ENCODE results near the gene LCN12.

LCN12 gene

DNA sequence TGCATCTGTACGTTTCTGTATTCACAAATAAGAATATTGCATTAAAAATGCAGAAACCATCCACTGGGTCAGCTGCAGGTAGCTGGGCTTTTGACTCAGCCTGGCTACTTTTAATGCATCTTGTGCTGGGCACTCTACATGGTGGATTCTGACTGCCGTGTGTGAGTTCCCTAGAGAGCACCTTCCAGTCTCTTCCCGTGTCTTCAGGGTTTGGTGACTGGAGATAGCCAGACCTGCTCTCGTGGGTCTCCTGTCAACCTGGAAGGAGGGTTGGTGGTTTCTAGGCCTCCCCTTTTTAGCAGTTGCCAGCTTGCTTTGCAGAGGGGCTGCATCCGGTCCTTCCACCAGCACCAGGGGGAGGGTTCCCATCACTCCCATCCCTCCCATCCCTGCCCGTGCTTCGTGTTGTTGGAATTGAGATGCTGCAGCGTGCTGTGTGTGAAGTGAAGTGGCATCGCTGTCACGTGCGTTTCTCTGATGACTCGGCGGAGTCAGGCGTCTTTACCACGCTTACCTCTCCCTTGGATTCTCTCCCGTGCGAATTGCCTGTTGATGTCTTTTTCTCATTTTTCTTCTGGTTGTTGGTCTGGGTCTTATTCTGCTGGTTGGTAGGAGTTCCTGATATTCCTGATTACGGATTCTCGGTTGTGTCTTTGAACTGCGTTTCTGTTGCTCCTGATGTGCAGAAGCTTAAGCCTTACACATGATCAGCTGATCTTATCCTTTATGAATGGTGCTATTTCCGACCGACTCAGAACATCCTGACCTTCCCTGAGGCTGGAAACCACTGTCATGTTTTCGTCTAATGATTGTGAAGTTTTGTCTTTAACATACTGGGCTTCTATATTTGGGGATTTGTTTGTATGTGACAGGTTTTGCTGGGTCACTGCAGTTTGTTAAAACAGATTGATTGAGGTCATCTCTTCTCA is 24.5 kb upstream of the LCN12 start:
- DNase-seq (ENCODE audit: low spot score): no peak

DNA sequence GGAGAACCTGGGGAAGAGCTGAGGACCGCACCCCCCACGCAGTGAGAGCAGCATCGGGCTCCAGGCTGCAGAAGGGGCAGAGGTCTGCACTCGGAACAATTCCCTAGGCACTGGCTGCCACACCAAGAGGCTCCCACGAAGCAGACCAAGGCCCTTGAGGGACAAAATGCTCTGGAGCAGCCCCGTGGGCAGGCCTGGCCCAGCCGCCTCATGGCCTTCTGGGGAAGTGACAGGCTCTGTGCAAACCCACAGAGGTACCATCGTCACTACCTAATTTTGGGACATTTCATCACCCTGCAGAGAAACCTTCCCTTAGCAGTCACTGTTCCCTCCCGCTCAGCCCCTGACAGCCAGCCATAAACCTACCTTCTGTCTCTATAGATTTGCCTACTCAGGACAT is 23.5 kb upstream of the LCN12 start:
- DNase-seq (ENCODE audit: low spot score): no peak

DNA sequence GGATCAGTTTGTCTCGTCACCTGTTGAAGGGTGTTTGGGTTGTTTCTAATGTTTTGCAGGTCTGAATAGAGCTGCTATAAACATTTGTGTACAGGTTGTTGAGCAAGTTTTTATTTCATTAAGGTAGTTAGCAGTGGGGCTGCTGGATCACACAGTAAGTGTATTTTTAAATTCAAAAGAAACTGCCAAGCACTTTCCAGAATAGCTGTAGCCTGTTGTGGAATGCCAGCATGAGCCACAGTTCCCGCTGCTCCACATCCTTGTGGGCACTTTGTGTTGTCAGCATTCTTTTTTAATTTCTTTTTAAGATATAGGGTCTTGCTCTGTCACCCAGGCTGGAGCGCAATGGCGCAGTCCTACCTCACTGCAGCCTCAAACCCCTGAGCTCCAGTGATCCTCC is 22.1 kb upstream of the LCN12 start:
- DNase-seq (ENCODE audit: low spot score): no peak

DNA sequence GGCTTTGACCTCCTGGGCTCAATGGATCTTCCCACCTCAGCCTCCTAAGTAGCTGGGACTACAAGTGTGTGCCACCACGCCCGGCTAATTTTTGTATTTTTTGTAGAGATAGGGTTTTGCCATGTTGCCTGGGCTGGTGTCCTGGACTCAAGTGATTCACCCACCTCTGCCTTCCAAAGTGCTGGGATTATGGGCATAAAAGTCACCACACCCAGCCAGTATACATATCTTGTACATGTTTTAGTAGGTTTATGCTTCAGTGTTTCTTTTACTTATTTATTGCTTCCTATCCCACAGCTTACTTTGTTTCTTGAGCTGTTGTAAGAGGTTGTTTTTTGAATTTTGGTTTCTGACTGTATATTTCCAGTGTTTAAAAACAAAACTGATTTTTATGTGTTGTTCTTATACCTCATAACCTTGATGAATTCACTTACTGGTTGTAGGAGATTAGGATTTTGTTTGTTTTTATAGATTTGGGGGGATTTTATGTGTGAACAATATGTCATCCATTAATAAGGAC is 20.4 kb upstream of the LCN12 start:
- no peak for DNase-seq (ENCODE audit: low spot score)

DNA sequence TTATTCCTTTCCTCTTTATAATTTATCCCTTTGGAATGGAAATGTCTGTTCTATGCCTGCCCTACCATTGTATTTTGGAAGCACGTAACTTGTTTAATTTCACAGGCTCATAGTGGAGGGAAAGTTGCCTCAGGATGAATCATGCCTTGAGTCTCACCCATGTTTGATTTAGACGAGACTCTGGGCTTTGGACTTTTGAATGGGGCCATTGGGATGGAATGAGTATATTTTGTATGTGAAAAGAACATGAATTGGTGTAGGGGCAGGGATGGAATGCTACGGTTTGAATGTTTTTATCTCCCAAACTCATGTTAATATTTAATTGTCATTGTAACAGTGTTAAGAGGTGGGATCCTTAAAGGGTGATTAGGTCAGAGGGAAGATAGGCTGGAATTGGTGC is 17.8 kb upstream of the LCN12 start:
- DNase-seq (ENCODE audit: low spot score): no peak

DNA sequence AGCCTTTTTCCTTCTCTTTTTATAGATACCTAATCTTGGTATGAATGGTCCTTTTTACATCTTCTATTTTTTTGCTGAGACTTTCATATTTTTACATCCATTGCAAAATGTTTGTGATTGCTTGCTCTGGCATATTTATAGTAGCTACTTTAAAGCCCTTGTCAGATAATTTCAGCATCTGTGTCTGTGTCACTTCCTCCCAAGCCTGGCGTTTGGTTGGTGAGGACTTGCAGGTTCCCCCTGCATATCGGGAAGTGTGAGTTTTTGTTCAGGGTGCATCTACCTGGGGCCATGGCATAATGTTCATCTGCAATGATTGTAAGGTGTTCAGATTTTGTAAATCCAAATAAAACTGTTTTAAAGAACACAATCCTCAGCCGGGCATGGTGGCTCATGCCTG is 16.4 kb upstream of the LCN12 start:
- no peak for DNase-seq (ENCODE audit: low spot score)

DNA sequence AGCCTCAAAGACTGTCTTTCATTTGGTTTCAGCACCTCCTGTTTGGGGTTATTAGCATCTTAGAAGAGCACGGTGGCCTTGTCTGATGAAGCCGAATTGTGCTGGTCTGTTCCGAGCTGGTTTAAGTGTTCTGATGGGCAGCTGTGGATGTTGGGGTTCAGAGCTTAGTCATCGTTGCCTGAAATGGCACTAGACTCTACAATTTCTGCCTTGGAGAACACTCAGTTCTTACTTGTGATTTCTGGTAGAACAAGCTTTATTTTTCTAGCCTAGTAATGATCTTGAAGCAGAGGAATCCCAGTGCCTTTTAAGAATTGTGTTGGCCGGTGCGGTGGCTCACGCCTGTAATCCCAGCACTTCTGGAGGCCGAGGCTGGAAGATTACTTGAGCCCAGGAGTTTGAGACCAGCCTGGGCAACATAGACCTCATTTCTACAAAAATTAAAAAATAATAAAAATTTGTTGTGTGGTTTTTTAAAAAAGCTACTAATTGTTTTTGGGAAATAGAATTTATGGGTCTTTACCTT is 15.4 kb upstream of the LCN12 start:
- DNase-seq (ENCODE audit: low spot score): no peak

DNA sequence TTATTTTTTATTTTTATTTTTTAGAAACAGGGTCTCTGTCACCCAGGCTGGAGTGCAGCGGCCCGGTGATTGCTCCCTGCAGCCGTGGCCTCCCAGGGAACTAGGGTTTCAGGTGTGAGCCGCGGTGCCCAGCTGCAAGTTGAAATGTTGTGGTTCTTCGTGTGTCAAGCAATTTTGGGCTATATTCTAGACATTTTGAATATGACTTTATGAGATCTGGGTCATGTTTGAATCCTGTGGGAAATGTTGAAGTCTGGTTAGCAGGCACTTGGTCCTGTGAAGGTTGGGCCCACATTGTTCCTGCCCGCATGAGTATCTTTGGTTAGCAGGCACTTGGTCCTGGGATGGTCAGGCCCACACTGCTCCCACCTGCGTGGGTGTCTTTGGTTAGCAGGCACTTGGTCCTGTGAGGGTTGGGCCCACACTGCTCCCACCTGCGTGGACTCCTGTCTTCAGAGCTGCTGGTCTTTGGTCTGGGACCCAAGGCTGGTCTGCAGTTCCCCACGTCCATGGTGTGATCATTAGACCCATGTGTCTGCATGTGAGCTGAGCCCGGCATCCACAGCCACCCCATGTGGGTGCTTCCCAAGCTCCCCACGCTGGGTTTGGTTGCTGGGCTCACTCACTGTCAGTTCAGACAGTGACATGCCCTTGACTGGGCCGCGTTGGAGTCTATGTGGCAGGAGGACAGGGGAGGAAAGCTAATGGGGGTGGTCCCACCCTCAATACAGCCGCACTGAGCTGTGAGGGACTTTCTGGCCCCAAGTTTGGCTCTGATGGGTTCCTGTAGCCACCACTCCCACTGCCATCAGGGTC is 14.7 kb upstream of the LCN12 start:
- no peak for DNase-seq (ENCODE audit: low spot score)

DNA sequence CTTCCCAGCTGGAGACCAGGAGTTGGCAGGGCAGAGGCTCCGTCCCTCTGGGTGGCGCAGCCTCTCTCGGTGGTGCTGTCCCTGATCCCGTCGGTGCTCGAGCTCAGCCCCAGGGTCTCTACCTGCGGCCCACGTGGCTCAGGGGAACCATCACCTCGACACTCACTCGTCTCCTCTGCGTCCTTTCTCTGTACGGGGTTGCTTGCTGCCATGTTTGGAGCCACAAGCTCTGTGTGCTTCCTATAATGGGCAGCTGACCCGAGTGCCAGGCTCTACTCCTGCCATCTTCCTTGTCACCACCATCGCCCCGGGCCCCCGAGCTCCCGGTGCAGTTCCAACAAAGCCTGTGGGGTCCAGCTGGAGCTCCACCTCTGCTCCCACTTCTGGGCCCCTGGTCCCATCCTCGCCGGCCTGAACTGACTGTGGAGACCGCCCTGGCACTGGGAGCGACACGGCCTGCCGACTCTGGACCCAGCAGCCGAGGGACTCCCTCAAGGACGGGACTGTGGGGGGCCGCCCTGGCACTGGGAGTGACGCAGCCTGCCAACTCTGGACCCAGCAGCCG is 12.6 kb upstream of the LCN12 start:
- DNase-seq (ENCODE audit: low spot score): no peak

DNA sequence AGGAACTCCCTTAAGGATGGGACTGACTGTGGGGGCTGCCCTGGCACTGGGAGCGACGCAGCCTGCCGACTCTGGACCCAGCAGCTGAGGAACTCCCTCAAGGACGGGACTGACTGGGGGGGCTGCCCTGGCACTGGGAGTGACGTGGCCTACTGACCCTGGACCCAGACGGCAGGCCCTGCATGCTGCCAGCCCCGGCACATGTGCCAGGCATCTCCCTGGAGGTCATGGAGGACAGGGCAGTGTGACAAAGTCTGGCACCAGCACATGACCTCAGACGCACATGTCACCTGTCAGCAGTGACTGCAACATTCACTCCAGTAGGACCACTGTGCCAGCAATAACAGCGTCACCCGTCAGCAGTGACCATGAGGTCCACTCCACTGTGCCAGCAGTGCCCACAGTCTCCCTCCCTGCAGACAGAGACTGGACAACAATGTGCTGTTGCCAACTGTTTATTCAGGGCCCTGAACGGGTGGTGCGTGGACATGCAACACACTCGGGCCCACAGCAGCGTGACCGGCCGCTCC is 12.0 kb upstream of the LCN12 start:
- no peak for DNase-seq (ENCODE audit: low spot score)

DNA sequence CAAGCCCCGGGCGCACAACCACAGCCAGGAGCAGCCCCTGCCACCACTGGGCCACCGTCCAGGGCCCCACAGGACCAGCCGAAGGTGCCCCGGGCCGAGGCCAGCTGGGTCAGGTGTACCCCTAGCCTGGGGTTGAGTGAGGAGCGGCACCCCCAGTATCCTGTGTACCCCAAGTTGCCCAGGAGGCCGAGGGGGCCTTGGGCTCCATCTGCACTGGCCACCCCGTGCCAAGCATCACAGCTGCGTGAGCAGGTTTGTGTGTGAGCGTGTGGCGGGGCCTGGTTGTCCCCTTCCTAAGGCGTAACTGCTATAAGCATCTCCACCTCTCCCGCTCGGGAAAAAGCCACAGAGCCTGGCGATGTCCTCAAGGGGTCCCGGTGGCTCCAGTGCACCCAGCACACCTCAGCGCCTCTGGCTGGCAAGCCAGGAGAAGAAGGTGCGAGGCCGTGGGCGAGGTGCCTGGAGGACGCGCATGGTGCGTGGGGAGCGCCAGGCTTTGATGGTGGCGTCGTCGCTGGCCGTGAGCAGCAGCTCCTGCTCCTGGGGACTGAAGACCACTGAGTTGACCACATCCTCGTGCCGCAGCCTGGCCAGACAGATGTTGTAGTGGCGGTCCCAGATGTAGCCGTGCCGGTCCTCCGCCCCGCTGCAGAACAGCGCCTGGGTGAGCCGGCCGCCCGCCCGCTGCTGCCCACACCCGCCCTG is 11.4 kb upstream of the LCN12 start:
- DNase-seq (ENCODE audit: low spot score): no peak

DNA sequence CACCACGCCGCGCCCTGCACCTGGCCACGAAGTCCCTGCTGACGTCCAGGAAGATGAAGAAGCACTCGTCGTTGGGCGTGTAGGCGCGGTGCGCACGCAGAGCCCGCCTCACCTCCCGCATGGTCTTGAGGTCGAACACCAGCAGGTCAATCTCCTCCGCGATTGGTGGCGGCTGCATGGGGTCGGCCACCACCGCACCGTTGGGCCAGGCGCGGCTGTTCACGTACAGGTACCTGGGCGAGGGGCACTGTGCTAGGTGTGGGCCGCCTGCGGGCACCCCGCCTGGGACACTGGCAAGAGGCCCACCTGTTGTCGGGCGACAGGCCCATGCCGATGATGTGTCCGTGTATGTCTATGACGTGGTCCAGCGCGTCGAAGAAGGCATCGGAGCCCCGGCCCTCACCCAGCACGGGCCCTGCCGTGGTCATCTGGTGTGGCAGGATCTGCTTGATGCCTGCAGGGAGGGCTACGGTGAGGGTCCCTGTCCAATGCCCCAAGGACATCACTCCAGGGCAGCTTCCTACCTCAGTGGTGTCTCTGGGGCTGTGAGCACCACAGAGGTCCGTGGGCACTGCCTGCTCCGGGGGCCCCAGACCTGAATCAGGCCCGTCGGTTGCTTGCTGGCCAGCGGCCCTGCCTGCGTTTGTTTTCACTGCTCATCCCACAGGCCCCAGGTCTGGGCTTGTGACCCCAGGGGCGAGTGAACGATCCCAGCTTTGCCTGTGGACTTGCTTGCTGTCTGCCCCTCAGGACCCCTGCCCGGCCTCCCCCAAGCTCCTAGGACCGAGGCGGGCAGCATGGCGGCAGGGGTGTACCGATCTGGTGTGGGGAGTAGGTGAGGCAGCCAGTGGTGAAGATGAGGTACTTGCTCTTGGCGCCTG is 10.6 kb upstream of the LCN12 start:
- no peak for DNase-seq (ENCODE audit: low spot score)

DNA sequence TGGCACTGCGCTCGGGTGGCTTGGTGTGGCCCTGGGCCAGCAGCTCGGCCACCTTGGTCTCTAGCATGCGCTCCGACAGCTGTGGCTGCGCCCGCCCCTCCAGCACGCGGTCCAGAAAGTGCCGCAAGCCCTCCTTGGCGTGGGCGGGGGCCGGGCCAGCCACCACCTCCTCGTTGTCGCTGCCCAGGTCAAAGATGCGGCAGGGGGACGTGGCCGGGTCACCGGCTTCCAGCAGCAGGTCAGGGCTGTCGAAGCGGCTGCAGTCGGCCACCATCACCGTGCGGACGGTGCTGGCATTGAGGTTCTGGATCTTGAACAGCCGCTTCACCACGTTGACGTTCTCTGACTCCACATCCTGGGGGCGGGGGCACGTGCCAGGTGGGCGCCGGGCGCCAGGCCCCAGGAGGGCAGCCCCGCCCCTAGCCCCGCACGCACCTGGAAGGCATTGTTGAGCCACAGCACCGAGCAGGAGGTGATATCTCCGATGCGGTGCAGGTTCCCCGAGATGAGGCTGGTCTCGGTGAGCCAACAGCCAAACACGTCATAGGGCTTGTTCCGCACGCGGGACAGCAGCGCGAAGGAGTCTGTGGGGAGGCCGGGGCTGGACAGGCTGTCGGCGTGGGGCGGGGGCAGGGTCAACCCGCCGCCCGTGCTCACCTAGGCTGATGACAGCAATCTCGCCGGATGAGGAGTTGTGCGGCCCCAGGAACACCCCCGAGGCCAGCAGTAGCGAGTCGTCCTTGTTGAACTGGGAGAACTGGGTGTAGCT is 9.8 kb upstream of the LCN12 start:
- DNase-seq (ENCODE audit: low spot score): no peak

DNA sequence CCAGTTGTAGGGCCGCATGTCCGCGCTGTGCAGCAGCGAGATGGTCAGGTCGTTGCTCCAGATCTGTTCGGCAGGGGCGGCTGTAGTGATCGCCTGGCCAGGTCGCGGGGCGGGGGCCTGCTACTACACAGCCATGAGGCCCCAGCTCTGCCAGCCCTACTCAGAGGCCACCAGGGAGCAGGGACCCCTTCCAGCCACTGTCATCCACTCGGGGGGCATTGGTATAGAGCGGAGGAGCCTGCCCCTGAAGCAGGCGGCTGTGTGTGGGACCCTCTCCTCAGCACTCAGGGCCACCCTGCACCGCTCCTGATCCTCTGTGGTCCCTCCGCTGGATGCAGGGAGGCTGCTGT is 9.2 kb upstream of the LCN12 start:
- DNase-seq (ENCODE audit: low spot score): no peak

DNA sequence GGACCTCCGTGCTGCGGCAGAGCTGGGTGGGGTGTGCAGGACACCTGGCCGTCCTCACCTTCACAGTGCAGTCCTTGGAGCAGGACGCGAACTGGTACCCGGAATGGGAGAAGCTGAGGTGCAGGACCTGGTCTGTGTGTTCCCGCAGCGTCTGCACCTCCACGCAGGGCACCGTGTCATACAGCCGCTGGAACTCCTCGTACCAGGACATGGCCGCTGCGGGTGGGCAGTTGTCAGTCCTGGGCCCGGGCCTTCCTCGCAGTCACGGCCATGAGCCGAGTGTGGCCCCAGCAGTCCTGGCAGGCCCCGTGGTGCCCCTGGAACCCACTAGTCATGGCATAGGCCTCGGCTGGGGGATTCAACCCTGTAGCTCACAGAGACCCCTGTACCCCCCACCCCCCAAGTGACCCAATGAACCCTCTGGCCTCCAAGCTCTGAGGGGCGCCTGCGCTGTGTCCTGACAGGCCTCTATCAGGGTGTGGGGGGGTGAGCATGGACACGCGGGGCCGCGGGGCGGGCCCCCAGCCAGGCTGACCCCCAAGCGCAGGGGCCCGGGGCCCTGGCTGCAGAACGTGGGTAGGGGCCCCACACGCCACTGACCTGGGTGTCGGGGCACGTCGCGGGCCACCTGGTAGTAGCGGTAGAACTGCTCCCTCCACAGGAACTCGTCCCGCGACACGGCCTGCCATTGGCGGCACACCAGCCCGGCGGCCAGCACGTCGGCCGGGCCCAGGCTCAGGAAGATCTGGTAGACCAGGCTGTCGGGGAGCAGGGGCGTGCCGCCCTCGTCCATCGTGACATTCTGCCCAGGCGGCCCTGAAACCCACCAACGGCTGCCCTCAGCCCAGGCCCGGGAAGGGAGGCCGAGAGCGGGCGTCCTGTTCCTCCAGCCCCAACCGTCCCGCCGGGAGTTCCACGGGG is 8.5 kb upstream of the LCN12 start:
- peak; percentile 44 for DNase-seq (ENCODE audit: low spot score)

DNA sequence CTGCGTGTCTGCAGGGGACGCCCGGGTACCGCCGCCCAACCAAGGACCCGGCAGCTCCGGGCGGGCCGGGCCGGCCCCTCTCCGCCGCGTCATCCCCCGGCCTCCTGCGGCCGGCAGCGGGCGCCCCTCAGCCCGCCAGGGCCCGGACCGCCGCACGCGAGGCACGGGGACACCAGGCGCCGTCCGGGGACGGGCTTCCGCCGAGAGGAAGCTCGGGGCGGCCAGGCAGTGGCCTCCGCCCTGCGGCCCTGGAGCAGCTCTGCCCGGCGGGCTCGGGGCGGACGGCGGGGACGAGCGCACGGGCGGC is 7.9 kb upstream of the LCN12 start:
- no peak for DNase-seq (ENCODE audit: low spot score)

DNA sequence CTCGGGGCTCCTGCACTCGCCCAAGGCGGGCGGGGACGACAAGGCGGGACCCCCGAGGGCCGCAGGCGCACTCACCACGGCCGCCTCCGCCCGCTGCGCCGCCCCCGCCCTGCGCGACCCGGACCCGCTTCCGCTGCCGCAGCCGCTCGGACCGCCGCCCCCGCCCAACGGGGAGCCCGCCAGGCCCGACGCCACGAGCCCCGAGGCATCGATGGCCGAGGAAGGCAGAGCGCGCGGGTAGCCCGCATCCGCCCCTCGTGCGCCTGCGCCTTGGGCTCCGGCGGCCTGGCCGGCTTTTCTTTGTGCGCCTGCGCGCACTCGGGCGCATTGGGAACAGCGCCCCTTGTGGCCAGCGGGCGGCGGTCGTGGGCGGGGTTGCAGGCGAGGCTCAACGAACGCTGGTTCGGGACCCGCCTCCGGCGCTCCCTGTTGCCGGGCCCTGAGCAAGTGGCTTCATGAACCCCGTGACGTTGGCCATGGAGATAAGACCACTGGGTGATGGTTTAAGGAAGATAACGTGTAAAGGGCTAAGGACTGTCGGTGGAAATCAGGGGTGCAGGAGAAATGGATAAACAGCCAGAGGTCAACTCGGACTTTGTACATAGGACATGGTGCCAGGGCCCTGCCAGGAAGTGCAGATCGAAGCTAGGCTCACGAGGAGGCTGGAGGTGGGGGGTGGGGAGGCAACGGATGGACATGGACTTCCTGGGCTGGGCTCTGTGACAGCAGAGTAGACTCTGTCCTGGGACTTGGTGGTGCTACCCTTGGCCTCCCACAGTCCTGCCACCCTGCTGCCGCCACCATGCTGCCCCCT is 7.3 kb upstream of the LCN12 start, which contains the start of the genes C8G and FBXW5:
Gene C8G (plus strand): TSS at position 725 of the 814 bp plus-strand sequence. CDS start 78 bp downstream, at position 803.
Gene FBXW5 (minus strand): TSS at position 220 of the 814 bp plus-strand sequence. CDS start 655 bp downstream, outside the sequence.
- peak; percentile 95 for DNase-seq (ENCODE audit: low spot score)

Measured in kidney tubule cell (primary cell).